Stimulated activated CD4-positive, alpha-beta T cell treated with anti-CD3 and anti-CD28 coated beads, Interleukin-15, amount 100 ng/mL, for 48 hours (primary cell): ENCODE measurements around the gene PHLDA2.
A peak's percentile ranks its signal among the peaks of the same experiment; 100 is the strongest.

Source experiments
- DNase-seq, 2 donors: peaks; one replicate each; pipeline ENCODE4 v3.0.0-alpha.2; 2020; ENCODE audit warnings: low read depth in 2 of 2

The PHLDA2 gene

DNA sequence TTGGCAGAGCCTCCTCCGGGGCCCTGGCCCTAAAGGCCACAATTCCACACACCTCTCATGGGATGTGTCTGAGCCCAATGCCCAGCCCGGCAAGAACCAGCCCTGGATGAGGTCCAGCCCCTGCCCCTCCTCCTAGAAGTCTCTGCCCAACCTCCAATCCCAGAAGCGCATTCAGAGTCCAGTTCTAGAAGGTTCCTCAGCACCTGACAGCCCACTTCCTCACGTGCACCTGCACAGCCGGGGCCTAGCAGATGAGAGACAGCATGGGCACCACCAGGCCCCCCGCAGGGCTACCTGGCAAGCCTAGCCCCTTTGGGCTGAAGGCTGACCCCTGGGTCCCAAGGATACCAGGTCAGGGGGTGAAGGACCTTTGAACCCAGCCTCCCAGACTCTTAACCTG is 32.2 kb downstream of the PHLDA2 start:
- DNase-seq = no peak

DNA sequence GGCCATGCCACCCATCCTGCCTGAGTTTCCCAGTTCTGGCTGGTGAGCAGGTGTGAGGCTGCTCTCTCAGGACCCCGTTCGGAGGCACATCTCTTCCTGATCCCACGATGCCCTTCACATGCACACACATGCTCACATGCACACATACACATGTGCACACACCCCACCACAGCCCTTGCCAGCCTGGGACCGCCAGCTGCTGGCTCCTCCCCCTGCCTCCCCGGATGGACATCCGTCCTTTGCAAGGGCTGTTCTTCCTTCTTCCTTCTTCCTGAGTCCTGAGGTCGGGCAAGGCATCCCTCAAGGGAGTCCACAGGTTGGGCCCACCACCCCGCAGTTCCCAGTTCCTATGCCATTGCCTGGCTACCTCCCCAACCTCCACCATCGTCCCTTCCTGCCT is 33.2 kb downstream of the PHLDA2 start:
- DNase-seq = no peak

DNA sequence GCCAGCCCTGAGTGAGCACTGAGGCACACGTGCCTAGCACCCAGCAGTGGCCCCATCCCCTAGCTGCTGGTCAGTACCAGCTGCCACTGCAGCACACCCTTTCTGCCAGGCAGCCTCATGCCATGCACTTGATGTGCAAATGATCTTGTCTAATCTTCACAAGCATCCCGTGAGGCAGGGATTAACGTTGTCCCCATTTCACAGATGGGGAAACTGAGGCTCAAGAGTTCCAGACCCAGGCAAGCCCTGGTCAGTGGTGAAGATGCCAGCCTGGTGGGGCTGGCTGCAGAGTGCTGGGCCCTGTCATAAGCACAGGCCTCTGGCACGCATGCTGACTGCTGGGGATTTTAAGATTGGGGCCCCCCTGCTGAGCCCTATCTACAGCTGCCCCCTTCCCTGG is 35.3 kb downstream of the PHLDA2 start:
- no peak for DNase-seq

DNA sequence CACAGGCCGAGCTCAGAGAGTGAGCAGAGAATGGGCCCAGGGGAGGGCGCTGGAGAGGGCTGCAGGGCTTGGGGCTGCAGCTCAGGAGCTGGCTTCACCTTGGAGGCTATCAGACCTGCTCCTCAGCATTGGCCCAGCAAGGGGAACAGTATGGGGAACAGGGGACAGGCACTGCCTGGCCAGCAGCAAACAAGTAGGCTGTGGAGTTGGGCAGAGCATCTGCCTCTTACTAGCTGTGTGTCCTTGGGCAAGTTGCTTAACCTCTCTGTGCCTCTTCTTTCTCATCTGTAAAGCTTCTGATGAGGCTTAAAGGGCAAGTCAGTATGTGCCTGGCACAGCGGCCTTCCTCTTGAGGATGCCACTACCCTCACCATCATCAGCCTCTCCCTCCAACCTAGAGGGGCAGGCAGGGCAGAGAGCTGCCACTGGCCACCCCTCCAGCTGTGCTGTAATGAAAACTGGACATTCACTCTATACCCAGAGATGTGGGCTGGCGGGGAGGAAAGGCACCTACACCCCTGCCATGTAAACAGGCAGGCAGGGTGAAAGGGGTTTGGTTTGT is 36.2 kb downstream of the PHLDA2 start:
- peak in 1 of 2 donors; percentile 41 for DNase-seq

DNA sequence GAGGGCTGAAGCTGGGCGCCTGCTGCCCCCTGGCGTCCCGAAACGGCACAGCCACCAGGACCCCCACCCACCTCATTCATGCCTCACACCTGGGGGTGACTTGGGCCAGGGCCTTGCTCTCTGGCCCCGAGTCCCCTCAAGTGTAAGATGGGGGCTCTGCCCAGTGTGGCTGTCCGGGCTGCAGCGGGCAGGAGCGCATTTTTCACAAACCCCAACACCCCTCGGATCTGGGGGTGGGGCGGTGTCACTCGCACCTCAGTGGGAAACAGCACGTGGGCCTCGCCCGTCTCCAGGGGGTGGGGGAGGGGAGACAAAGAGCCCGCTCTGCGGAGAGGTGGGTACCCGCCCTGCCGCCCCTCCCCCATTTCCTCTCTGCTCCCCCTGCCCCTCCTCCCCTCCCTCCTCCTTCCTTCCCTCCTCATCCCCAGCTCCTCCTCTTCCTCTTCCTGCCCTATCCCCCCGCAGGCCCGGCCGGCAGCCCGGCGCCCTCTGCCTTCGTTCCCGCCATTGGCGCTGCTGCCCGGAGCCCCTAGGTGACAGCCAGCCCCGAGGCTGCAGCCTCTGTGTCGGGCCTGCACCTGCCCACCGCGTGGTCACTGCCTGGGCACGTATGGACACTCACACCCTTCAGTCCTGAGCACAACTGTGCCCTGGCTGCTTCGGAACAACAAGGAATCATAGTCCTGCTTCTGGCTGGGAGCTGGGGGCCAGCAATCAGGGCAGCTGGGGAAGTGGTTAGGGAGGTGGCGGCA is 36.8 kb downstream of the PHLDA2 start:
- DNase-seq = peak; percentile 49 to 67

DNA sequence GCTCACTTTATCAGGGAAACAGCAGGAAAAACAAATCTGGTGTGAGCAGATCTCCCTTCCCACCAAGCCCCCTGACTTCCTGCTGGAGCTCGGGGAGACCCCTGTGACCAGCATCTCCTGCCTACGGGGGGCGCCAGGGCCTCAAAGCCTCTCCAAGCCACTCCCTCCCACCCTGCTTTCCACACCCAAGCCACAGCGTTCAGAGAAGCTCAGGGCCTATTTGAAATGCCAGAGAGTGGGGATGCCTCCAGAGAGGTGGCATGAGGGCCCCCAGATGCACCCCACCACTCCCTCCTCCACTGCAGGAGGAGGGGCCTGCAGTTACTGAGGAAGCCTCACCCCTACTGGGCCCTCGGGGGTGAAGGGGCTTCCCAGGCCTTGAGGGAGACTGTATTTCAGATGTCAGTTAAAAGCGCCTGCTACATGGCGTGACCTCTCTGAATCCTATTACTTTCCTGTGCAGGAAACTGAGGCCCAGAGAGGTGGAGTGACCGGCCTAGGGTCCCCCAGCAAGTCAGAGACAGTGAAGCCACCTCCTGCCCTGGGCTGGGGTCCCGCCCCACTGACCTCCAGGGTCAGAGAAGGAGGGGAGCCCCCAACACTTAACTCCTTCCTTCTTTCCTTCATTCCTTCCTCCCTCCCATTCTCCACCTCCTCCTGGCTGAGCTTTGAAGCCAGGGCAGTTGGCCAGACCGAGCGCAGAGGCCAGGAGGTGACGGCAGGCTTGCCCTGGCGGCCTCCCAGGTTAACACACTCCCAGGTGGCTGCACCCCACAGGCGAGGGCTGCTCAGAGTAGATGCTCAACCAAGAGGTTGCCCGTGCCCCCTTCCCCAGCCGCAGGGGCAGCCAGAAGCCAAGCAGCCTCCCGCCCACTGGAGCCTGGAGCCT is 37.6 kb downstream of the PHLDA2 start:
- DNase-seq = no peak

DNA sequence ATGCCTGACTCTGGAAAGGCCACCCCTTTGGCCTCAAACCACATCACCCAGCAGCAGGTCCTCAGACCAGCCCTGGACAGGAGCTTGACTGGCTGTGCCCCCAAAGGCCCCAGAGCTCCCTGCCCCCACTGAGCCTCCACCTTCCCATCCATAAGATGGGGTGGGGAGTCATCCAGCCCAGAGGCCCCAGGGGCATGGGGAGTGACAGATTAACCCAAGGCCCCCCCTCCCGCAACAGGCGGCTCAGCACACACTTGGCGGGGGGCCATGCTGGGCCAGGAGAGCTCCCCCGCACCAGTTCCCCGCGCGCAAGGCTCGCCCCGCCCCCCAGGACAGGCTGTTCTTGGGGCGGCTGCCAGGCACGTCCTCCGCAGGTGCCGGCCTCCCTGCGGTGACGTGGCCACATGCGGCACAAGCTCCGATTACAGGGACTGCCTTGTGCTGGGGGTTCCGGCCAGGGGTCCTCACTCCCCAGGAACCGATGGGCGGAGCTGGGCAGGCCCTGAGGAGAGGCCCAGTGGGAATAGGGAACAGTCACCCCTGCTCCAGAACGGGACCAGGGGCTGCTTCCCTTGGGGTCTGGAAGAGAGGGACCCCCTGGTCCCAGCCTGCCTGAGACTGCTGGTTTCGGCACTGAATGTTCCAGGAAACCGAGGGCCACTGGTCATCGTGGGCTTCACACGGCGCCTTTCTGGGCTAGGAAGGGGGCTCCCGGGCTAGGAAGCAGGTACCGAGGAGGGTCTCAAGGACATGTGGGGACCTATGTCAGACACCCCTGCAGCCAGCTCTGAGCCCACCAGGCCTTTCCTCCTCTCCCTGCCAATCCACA is 38.5 kb downstream of the PHLDA2 start:
- DNase-seq = no peak

DNA sequence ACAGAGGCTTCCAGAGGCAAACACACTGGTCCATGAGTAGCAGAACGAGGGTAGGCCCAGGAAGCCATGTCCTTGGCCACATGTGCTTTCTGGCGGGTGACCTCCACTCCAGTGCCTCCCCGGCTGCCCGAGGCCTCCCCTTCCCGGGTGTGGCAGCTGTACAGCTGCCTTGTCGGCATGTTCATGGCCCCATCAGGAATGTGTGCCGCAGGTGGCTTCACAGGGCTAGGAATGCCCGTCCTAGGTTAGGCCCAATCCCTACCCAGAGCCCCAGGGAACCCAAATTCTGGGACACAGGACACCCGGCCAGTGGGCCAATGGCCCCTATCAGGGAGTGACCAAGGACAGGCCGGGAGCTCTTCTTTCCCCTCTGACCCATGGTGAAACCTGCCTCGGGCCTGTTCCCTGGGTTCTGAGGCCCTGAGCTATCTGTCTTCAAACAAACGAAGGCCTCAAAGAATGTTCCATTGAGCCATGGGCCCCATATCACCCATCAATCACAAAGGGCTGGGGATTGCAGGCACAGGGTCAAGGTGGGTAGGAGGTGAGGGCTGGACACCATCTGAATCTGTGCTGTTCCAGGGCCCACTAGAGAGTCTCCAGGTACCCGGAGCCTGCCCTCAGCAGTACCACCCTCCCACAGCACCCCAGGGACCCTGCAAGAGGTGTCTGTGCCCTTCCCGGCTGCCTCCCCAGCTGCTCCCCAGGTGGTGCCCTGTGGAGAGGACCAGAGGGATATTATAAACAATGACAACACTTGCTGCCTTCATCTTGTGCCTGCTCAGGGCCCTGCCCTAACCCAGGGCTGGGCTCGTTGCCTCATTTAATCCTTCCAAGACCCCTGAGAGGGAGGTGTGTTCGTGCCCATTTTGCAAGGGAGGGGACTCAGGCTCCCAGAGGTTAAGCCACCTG is 39.6 kb downstream of the PHLDA2 start:
- no peak for DNase-seq

DNA sequence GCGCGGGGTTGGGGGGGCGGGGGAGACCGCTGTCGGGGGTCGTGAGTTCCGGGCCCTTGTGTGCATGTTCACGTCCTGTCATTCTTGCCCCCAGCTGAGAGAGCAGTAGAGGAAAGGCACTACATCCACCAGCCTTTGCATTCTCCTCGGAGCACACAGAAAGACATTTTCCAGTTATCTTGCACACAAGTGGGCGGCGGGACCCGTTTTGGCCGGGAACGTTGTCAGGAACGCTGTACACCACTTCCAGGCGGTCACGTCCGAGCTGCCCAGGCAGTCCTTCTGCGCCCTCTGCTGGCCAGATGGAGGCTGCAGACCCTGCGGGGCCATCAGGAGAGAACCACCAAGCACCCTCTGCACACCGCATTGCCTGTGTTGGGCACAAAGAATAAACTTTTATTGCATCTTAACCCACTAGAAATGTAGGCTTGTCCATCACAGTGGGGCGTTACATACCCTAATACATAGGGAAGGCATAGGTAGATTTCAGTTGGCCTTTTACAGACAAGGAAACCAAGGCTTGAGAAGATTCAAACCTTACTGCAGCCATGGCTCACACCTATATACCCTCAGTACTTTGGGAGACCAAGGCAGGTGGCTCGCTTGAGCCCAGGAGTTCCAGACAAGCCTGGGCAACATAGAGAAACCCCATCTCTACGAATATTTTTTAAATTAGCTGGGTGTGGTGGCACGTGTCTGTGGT is 40.8 kb downstream of the PHLDA2 start:
- peak; percentile 69 to 82 for DNase-seq

DNA sequence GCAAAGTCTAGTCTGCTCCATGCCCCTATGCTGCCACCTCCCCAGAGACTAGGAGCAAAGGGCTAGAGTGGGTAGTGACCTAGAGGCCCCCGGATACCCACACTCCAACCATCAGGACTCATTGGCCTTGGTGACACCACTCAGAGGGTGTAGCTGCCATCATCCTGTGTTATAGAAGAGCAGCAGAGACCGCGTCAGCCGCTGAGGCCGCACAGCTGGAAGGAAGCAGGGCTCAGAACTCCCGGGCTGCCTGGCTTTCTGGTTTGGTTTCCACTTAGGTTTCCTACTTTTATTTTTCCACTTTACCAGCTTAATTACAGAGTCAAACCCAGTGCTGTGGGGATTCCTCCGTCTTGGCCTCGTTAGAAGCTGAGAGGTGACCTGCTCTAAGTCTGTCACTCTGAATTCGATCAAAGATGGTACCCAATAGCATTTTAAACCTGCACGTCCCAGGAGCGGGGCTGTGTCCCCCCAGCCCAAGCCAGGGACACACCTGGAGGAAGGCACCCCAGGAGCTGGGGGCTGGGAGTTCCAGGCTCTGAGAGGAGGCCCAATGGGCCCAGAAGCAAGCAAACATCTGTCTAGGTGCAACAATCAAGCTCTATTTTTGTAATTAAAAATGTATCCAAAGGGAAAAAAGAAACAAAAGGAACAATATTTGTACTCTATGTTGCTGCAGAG is 41.6 kb downstream of the PHLDA2 start:
- DNase-seq = no peak

DNA sequence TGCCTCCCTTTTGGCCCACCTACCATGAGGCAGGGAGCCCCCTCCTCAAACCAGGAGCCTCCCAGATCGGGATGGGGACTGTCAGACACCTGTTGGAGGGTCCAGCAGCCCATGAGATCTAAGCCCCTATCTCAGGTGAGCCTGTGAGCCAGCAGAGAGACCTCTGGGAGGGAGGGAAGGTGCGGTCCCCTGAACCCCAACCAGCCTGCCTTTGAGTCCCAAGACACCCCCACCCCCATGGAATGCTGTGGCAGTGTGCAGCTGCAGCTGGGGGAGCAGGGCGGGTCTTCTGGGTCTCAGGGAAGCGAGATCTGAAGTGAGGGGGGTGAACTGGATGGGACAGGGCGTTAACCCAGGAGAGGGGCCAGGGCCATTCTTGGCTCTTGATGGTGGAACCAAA is 42.3 kb downstream of the PHLDA2 start:
- no peak for DNase-seq

DNA sequence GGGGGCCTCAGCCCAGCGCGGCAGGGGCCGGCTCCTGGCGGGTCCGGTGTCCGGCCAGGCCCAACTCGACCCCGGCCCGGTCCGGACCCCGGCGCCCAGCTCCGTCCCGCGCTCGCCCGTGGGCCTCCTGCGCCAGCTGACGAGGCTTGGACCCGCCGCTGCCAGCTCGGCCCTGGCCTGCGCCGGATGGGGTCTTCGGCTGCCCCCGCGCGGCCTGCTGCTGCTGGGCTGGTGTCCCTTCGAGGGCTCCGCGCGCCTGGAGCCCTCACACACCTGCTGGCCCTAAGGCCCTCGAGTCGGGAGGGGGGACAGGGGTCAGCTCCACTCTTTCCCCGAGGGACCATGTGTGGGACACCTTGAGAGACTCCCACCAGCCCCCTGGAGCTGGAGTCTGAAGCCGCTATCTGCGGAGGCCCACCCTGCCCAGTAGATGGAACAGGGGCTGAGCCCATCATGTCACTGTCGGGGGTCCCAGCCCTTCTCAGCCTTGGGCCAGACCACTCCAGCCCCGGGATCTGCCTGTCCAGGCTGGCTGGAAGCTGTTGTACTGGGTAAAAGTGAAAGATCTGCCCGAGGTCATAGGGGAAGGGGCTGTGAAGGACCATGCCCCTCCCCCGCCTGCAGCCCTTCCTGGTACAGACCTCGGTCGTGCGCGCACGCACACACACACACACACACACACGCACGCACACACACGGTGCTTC is 42.9 kb downstream of the PHLDA2 start:
- no peak for DNase-seq

DNA sequence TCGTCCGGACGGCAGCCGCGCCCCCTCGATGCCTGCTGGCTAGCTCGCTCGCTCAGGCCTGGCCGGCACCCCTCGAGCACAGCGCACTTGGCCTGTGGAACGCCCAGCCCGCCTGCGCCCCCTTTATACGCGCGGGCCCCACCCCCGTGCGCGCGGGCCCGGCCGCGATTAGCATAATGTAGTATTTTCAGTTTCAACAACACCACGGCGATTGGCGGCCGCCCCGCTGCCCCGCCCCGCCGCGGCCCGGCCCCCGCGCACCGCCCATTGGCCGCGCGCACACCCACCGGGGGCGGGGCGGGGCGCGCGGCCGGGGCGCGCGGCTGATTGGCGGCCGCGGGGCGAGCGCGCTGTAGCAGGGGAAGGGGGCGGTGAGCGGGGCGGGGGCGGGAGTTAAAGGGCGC is 43.5 kb downstream of the PHLDA2 start, which contains the start of gene CDKN1C:
TSS of gene CDKN1C (minus strand) at position 98 of the 404 bp plus-strand sequence. CDS start 319 bp downstream, outside the sequence.
- DNase-seq = peak; percentile 43 to 68

DNA sequence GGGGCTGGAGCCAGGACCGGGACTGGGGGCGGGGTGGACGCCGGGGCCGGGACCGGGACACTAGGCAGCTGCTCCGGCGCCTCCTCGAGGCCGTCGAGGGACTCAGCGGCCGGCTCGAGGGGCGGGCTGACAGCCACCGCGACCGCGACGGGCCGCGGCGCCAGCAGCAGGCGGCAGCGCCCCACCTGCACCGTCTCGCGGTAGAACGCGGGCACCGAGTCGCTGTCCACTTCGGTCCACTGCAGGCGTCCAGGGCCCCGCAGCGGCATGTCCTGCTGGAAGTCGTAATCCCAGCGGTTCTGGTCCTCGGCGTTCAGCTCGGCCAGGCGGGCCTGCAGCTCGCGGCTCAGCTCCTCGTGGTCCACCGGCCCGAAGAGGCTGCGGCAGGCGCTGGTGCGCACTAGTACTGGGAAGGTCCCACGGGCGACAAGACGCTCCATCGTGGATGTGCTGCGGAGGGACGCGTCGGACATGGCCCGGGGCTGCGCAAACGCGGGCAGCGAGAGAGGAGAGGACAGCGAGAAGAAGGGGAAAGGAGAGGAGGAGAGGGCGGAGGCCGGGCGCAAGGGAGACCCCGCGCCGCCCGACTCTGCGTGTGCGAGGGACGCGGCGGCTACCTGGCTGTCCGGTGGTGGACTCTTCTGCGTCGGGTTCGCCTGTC is 44.1 kb downstream of the PHLDA2 start:
- DNase-seq = no peak

DNA sequence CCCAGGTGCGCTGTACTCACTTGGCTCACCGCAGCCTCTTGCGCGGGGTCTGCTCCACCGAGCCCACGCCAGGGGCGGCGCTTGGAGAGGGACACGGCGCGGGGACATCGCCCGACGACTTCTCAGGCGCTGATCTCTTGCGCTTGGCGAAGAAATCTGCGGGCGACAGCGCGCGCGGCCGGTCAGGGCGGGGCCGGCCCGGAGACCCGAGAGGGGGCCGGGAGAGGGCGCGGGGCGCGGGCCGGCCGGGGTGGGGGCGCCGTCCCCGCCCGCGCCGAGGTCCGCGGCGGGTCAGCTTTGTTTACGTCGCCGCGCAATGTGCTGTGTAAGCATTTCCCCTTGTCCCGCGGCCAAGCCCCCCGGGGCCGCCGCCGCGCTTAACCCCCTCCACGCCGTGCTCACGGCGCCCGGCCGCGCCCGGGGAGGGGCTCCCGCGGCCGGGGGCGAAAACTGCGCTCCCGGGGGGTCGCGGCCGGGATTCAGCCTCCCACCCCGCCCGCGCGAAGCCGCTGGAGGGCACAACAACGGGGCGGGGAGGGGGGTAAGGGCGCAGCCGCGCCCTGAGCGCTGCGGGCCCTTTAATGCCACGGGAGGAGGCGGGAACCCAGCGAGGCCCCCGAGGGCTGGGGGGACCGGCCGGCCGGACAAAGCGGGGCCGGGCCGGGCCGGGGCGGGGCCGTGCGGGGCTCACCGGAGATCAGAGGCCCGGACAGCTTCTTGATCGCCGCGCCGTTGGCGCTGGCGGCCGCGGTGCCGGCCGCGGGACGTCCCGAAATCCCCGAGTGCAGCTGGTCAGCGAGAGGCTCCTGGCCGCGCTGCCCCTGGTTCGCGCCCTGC is 45.0 kb downstream of the PHLDA2 start:
- DNase-seq = no peak

DNA sequence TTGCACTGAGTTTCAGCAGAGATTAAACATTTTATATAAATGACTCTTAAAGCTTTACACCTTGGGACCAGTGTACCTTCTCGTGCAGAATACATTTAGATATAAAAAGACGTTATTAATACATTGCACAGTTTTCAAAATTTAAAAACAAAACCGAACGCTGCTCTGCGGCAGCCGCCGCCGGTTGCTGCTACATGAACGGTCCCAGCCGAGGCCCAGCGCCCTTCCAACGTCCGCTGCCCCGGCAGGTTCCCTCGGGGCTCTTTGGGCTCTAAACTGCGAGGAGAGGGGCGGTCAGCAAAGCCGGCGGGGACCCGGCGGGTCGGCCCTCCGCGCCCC is 45.6 kb downstream of the PHLDA2 start:
- DNase-seq = no peak

DNA sequence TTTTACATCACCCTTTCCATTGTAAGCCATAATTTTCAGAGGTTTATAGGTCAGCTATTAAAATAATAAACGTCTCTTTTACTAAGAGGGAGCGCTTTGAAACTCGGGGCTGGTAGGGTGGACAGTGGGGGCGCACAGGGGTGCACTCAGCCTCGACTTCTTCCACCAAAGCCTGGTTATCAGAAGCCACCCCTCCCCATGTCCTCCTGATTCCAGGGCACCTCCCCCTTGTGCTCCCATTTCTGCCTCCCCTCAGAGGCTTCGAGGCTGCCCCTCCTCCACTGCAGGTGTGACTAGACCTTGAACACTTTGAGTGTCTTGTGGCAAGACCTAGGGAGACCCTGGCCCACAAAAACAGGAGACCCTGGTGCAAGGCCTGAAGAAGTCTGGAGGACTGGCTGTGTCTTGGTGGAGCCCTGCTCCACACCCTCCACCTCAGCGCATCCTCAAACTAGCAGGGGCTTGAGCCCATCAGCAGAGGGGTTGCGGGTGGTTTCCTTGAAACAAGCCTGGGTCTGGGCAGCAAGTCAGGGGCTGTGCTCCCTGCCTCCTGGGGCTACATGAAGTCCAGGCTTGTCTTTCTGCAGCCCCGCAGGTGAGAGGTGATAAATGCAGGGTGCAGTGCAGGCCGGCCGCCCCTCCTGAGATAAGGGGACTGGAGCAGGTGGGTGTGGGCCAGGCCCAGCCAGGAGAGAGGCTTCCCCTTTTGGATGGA is 46.7 kb downstream of the PHLDA2 start:
- DNase-seq = no peak
